ENCODE results near the gene EPHA6. TPM values are rescaled to one million over a fixed set of nuclear protein-coding genes. Genes with fewer than 3 reads are reported as not detected.
"Not testable (repeated sequence)": the region's sequence is repeated elsewhere in the genome, so short reads cannot be mapped to it uniquely, and the experiment has no call there.

Gene EPHA6
- polyA plus RNA-seq, 2 of the 4 experiments (the other 2 are of a cell fraction) = 0.08 TPM

GRCh38 chr3:97021778-97022177, 207.4 kb downstream of the EPHA6 start:
- Histone ChIP-seq H3K4me3 (no peak overlapping the region), H3K9me3 (no peaks in the 10 kb centered on the region), H3K4me2 (no peak overlapping the region), H3K4me1 (no peaks in the 10 kb centered on the region), H3K27ac (no peak overlapping the region)
- 0% methylated on average over 1 of the region's 1 CpG for WGBS (ENCODE audit: missing lambda C conversion rate)
- ChIA-PET CTCF (no interaction called here), POLR2A (no interaction called here)
- DNase-seq (ENCODE audit: low read depth in 1 of 2, low spot score in 1 of 2) (no peak), FAIRE-seq (no peak), ATAC-seq (no peak)
- TF ChIP-seq CHD4 (IDR thresholded peaks at IDR 0.05; ENCODE audit: borderline replicate concordance) (no peak), RAD21 (conservative IDR thresholded peaks at IDR 0.05 in 1 of 2, IDR thresholded peaks at IDR 0.05 in 1 of 2) (no peak)

DNA sequence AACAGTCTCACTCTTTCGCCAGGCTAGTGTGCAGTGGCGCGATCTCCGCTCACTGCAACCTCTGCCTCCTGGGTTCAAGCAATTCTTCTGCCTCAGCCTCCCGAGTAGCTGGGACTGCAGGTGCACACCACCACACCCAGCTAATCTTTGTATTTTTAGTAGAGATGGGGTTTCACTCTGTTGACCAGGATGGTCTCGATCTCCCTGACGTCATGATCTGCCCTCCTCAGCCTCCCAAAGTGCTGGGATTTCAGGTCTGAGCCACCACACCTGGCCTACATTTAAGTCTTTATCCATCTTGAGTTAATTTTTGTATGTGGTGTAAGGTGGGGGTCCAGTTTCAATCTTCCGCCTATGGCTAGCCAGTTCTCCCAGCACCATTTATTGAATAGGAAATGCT, 211.2 kb downstream of the EPHA6 start:
- H3K4me2 ChIP-seq; POLR2A ChIA-PET; DNase-seq (ENCODE audit: low read depth in 1 of 2, low spot score in 1 of 2); H3K27ac ChIP-seq; H3K9me3 ChIP-seq; H3K4me1 ChIP-seq; FAIRE-seq; CTCF ChIA-PET; H3K4me3 ChIP-seq; ATAC-seq: not testable (repeated sequence)
- 49% methylated on average over 8 of the region's 8 CpGs for WGBS (ENCODE audit: missing lambda C conversion rate)

DNA sequence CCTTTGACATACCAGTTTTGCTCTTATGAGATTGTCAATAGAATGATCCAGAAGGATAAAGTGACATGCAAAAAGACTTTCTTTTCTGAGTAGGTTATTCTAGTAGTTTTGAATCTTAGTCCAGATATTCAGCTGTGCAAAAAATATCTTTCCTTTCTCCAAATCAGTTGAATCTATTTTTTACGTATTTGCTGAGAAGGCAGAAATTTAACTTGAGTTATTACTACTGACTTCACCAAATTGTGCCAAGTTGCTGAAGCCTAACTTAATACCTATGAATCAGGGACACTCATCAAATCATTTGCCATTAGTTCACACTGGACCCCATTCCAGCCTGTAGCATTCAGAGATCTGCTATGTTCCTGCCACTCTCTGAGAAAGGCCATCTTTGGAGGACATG, 215.6 kb downstream of the EPHA6 start:
- WGBS (ENCODE audit: missing lambda C conversion rate) = 10% methylated on average over 1 of the region's 1 CpG

DNA sequence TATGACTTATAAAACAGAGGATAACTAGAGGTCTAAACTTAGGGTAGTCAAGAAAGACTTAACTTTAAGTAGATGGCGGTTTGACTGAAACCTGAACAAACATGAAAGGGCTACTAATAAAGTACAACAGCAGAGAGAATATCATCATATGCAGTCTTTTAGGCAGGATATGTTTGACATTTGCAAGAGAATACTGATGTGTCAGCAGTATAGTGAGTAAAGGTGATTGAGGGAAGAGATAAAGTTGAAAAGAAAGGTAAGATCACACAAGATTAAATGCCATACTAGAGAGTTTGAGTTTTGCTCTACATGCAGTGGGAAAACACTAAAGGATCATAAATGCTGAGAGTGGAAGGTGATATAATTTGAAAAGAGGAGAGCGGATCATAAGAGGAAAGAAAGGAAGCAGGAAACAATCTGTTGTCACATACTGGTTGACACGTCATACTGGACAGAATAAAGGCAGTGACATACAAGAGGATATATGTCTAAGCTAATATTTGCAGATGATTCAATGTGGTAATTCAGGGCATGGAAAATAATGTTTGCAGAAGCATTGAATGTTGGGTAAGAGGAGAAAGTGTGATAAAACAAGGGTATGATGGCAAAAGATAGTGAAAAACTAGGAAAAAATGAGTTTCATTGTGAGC, 223.0 kb downstream of the EPHA6 start:
- TF ChIP-seq MAFK (IDR thresholded peaks at IDR 0.05; ENCODE audit: partially characterized antibody) = peak; percentile 88
- no peak for TF ChIP-seq EP300 (IDR thresholded peaks at IDR 0.05)
- DNase-seq (ENCODE audit: low read depth in 1 of 2, low spot score in 1 of 2) (no peak), ATAC-seq (no peak), FAIRE-seq (no peak)
- Histone ChIP-seq H3K4me3 (no peak overlapping the region), H3K4me1 (no peaks in the 10 kb centered on the region), H3K9me3 (no peaks in the 10 kb centered on the region), H3K4me2 (no peak overlapping the region), H3K27ac (no peak overlapping the region)
- WGBS (ENCODE audit: missing lambda C conversion rate) = 41% methylated on average over 3 of the region's 3 CpGs
- POLR2A ChIA-PET = no interaction called here
- CTCF ChIA-PET = no interaction called here

More for the DNA sequence above, 215.6 kb downstream of the EPHA6 start:
- POLR2A ChIA-PET = no interaction called here
- ATAC-seq = no peak
- no peak for DNase-seq (ENCODE audit: low read depth in 1 of 2, low spot score in 1 of 2)
- Histone ChIP-seq H3K27ac (no peak overlapping the region), H3K4me2 (no peak overlapping the region), H3K9me3 (no peaks in the 10 kb centered on the region), H3K4me3 (no peak overlapping the region), H3K4me1 (no peaks in the 10 kb centered on the region)
- CTCF ChIA-PET = no interaction called here
- no peak for FAIRE-seq
- TF ChIP-seq CTCF (IDR thresholded peaks at IDR 0.05) = no peak
- no peak for TF ChIP-seq EHF (CRISPR knock-in tag; IDR thresholded peaks at IDR 0.05)
- TF ChIP-seq MAFK (IDR thresholded peaks at IDR 0.05; ENCODE audit: partially characterized antibody) = peak; percentile 79
- TF ChIP-seq NR3C1 (IDR thresholded peaks at IDR 0.05) = no peak

DNA sequence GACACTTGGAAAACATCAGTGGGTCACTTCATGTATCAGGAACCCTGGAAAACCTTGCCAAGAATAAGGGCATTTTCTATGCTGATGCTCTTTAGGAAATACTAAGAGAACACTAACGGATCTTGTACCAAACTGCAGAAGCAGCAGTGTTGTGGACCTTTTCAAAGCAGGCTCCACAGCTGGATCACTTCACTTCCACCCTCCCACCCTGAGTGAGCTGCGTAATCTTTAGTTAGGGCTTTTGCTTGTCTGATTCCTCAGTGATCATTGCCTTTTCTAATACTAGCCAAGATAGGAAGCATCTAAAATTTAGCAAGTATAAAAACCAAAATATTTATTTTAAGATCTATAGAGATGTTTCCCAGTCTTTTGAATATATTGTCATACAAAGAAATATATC, 229.0 kb downstream of the EPHA6 start:
- ATAC-seq = no peak
- 5% methylated on average over 2 of the region's 2 CpGs for WGBS (ENCODE audit: missing lambda C conversion rate)
- ChIA-PET CTCF (interaction anchor here (1.4 kb wide), 1 partner anchor 11 kb away, joined by 3 read pairs; no protein-coding TSS in a partner anchor), POLR2A (no interaction called here)
- Histone ChIP-seq H3K9me3 (no peaks in the 10 kb centered on the region), H3K4me1 (no peaks in the 10 kb centered on the region), H3K4me2 (no peak overlapping the region), H3K4me3 (no peak overlapping the region), H3K27ac (no peak overlapping the region)
- no peak for FAIRE-seq
- DNase-seq (ENCODE audit: low read depth in 1 of 2, low spot score in 1 of 2) = no peak
- TF ChIP-seq RNF2 (IDR thresholded peaks at IDR 0.05; ENCODE audit: borderline replicate concordance, low read depth) (no peak), ELK1 (IDR thresholded peaks at IDR 0.05; ENCODE audit: low read depth, low read length) (no peak), ATOH8 (CRISPR knock-in tag; IDR thresholded peaks at IDR 0.05; ENCODE audit: low read depth) (no peak), GATA3 (IDR thresholded peaks at IDR 0.05; ENCODE audit: borderline replicate concordance) (no peak), EHMT2 (IDR thresholded peaks at IDR 0.05; ENCODE audit: low read depth) (no peak), KDM5A (IDR thresholded peaks at IDR 0.05) (no peak), HEYL (CRISPR knock-in tag; IDR thresholded peaks at IDR 0.05) (no peak), RCOR1 (IDR thresholded peaks at IDR 0.05; ENCODE audit: low read depth, low read length) (no peak), PBX3 (IDR thresholded peaks at IDR 0.05) (no peak), CBX8 (IDR thresholded peaks at IDR 0.05) (no peak), CBX2 (IDR thresholded peaks at IDR 0.05; ENCODE audit: borderline replicate concordance, low read depth) (no peak), SMC3 (IDR thresholded peaks at IDR 0.05) (no peak)
- TF ChIP-seq, protein P1, sequence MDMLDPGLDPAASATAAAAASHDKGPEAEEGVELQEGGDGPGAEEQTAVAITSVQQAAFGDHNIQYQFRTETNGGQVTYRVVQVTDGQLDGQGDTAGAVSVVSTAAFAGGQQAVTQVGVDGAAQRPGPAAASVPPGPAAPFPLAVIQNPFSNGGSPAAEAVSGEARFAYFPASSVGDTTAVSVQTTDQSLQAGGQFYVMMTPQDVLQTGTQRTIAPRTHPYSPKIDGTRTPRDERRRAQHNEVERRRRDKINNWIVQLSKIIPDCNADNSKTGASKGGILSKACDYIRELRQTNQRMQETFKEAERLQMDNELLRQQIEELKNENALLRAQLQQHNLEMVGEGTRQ (IDR thresholded peaks at IDR 0.05) = no peak

Data from A549 (cell line).